ENCODE results near the gene MAN1A2. TPM values are rescaled to one million over a fixed set of nuclear protein-coding genes. Genes with fewer than 3 reads are reported as not detected.

Gene MAN1A2
- total and polyA plus RNA-seq, 9 of the 15 experiments (the other 6 are each of a cell fraction or from before 2014, with no cell fraction given): 4.2 to 38.4 (median 18.7) TPM

DNA sequence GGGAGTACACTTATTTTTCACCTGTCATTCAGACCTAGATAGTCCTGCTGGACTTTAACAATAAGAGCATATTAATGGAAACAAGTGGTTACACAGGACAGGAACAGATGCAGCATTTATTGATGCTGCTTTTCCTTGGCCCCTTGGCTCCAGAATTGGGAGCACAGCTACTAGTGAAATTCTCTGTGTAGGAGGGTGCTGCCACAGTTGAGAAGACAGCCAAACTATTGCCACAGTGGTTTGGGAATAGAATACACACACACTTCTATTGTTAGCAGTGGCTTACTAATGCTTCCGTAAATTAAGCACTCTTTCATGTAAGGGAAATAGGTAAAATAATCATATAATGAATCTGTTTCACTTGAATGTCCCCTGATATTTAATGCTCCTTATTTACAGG lies 133.3 kb downstream of the MAN1A2 start:
- in situ Hi-C loops (cut with MboI): no loop called here
- Histone ChIP-seq H3K27me3 (ENCODE audit: control insufficient read depth in 2 of 2, insufficient read depth in 2 of 2, low read length in 2 of 2) (no peaks in the 10 kb centered on the region), H4K20me1 (replicated peaks; ENCODE audit: control insufficient read depth, insufficient read depth, low read length) (no peaks in the 10 kb centered on the region), H3K9me3 (replicated peaks; ENCODE audit: control insufficient read depth, insufficient read depth, low read depth, low read length) (no peaks in the 10 kb centered on the region), H3K4me2 (ENCODE audit: insufficient read depth, low read length) (no peak overlapping the region), H2AFZ (ENCODE audit: low read depth, low read length) (no peak overlapping the region), H3K27ac (ENCODE audit: extremely low read depth, low read depth, low read length) (no peak overlapping the region), H3K4me1 (replicated peaks in 1 of 2; ENCODE audit: control insufficient read depth in 2 of 2, insufficient read depth in 2 of 2, low read length in 2 of 2) (no peaks in the 10 kb centered on the region), H3K36me3 (ENCODE audit: control insufficient read depth, insufficient read depth, low read length) (peaks cover 10% of the 10 kb centered on the region; the same call in 2 of the 3 replicates), H3K9ac (ENCODE audit: insufficient read depth in 1 of 2, low read depth in 2 of 2, low read length in 2 of 2) (no peak overlapping the region), H3K79me2 (ENCODE audit: control insufficient read depth, insufficient read depth, low read length) (no peaks in the 10 kb centered on the region), H3K4me3 (no peak overlapping the region), H3K9me1 (ENCODE audit: control insufficient read depth, insufficient read depth, low read length) (no peaks in the 10 kb centered on the region)
- WGBS (ENCODE audit: insufficient coverage, low coverage, missing lambda C conversion rate): 100% methylated on average over 1 of the region's 1 CpG
- intact Hi-C loops (cut with micrococcal nuclease): loop anchor here (10.0 kb wide), 2 partner anchors 186 to 376 kb away; partner anchors contain the start of gene TRIM45
- no TSS peak for BruUV-seq (replicated peaks)
- ATAC-seq: no peak
- no peak for FAIRE-seq
- TF ChIP-seq YBX1 (IDR thresholded peaks at IDR 0.05) (no peak), CCAR2 (IDR thresholded peaks at IDR 0.05; ENCODE audit: low read depth, low read length) (no peak), ZNF668 (CRISPR knock-in tag; IDR thresholded peaks at IDR 0.05) (no peak), POLR2G (IDR thresholded peaks at IDR 0.05; ENCODE audit: low read depth, low read length) (no peak), SAP30 (IDR thresholded peaks at IDR 0.05; ENCODE audit: borderline replicate concordance, insufficient read depth, low read depth, low read length, poor library complexity, severe bottlenecking) (no peak), SREBF2 (CRISPR knock-in tag; IDR thresholded peaks at IDR 0.05) (no peak), PREB (CRISPR knock-in tag; IDR thresholded peaks at IDR 0.05) (no peak), MBD2 (IDR thresholded peaks at IDR 0.05; ENCODE audit: borderline replicate concordance, low read depth) (no peak)
- TF ChIP-seq, protein P1, sequence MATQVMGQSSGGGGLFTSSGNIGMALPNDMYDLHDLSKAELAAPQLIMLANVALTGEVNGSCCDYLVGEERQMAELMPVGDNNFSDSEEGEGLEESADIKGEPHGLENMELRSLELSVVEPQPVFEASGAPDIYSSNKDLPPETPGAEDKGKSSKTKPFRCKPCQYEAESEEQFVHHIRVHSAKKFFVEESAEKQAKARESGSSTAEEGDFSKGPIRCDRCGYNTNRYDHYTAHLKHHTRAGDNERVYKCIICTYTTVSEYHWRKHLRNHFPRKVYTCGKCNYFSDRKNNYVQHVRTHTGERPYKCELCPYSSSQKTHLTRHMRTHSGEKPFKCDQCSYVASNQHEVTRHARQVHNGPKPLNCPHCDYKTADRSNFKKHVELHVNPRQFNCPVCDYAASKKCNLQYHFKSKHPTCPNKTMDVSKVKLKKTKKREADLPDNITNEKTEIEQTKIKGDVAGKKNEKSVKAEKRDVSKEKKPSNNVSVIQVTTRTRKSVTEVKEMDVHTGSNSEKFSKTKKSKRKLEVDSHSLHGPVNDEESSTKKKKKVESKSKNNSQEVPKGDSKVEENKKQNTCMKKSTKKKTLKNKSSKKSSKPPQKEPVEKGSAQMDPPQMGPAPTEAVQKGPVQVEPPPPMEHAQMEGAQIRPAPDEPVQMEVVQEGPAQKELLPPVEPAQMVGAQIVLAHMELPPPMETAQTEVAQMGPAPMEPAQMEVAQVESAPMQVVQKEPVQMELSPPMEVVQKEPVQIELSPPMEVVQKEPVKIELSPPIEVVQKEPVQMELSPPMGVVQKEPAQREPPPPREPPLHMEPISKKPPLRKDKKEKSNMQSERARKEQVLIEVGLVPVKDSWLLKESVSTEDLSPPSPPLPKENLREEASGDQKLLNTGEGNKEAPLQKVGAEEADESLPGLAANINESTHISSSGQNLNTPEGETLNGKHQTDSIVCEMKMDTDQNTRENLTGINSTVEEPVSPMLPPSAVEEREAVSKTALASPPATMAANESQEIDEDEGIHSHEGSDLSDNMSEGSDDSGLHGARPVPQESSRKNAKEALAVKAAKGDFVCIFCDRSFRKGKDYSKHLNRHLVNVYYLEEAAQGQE (IDR thresholded peaks at IDR 0.05; ENCODE audit: borderline replicate concordance): no peak
- TF ChIP-seq, protein P1 (CRISPR knock-in tag; IDR thresholded peaks at IDR 0.05; ENCODE audit: low read depth): no peak
- TF ChIP-seq, protein P2, sequence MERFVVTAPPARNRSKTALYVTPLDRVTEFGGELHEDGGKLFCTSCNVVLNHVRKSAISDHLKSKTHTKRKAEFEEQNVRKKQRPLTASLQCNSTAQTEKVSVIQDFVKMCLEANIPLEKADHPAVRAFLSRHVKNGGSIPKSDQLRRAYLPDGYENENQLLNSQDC (CRISPR knock-in tag; IDR thresholded peaks at IDR 0.05): no peak
- no peak for DNase-seq (ENCODE audit: extremely low read depth in 1 of 4, low spot score in 3 of 4)
- ChIA-PET CTCF (ENCODE audit: low intra/inter-chr PET ratio) (no interaction called here), POLR2A (interaction anchor here (1.7 kb wide), 1 partner anchor 191 kb away, joined by 5 read pairs; no protein-coding TSS in a partner anchor)

Measured in K562 (cell line).